NCI-H2029 treated with DMSO at 0.1 percent for 48 hours (cell line): ENCODE data around the gene PIGBOS1.
"Not testable (repeated sequence)": the region's sequence is repeated elsewhere in the genome, so short reads cannot be mapped to it uniquely, and the experiment has no call there.

Experiments used
- DNase-seq: peaks from one replicate; lab custom pipeline; 2025; lab: John Stamatoyannopoulos, UW

PIGBOS1 gene

DNA sequence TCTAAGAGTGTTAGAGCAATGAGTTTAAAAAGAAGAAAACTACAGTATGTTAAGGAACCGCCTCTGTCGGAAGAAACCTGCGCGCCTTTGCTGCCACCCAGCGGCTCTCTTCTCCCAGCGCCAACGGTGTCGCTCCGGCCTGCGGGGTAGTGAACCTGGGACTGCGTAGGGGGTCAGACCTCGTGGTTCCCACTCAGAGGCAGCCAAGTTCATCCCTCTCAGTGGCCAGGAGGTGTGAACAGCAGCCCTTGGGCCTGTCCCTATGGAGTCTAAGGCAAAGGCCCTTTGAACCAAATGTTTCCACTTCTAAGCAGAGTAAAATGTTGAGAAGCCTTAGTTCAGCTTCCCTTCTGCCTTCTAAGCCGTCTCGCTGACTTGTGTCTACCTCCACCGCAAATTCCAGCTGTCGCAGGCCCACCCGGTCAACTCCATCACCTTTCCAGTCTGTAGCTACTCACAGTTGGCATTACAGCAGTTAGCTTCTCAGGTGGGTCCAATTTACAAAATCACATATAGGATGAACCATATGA lies 28.3 kb downstream of the PIGBOS1 start:
- DNase-seq: peak; percentile 5

DNA sequence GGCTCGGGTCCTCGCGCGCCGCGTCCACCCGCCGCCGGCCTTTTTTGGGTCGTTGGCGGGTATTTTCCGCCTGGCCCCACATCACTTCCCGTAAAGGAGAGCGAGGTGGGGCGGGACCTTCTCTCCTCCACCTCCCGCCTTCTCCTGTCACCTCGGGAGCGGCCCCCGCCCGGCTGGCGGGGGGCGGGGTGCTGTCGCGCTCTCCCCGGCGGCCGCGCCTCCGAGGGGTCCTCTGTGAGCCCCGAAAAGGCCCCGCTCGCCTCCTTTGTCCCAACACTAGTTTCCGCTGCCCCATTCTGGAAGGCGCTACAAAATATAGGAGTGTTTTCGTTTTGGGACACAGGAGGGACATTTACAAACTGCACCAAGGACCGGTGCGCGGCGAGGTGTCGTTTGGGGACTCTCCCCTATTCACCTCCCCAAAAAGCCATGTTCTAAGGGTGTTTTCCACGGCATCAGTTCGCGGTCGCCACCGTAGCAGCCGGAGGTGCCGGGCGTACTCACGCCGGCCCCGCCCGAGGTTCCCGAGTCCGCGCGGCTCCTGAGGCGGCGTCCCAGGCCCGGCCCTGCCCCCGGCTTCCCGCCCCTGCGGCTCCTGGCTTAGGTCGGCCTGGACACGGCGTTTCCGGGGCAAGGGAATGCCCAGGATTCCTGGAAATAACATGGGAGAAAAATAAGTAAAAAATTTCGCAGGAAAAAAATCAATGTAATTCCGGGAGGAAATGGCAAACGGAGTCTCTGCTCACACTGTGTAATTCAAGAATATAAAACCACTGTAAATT lies 29.0 kb downstream of the PIGBOS1 start, which contains the start of gene RAB27A:
RAB27A (minus strand) TSS at position 68 of the 782 bp plus-strand sequence. CDS start 54,879 bp downstream, outside the sequence.
- DNase-seq: no peak

DNA sequence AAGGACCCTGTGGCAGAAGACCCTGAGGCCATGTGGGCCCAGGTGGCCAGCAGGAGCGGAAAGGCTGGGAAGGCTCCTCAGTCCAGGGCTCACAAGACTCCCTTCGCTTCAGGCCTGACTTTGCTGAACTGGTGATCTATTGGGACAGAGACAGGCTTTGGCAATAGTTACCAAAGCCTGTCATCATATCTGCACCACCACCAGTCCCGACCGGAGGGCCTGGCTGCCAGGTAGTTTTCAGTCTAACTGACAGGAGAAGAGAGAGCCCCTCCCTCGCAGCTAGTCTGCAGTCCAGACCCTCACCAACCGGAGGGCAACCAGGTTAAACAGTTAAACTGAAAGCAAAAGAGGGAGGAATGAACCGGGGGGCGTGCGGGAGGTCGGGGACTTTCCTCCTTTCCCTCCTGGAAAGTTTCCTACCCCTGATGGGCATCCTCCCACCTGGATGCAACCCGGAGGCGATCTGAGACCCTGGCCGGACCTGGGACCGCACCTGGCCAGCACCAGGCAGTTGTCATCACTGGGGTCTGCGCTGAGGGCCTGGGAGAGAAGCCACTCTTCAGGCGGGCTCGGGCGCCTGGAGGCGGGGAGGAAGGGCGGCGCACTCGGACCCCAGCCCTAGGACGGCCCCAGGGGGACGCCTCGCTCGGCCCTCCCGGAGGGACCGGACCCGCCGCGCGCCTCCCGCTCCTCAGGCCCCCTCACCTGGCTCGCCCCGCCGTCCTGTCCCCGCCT lies 29.7 kb downstream of the PIGBOS1 start:
- DNase-seq: no peak

- no peak for DNase-seq
Observed at GRCh38 chr15:55288006-55288717, 30.8 kb downstream of the PIGBOS1 start.

- DNase-seq: not testable (repeated sequence)
Observed at GRCh38 chr15:55286442-55287189, 32.3 kb downstream of the PIGBOS1 start.

DNA sequence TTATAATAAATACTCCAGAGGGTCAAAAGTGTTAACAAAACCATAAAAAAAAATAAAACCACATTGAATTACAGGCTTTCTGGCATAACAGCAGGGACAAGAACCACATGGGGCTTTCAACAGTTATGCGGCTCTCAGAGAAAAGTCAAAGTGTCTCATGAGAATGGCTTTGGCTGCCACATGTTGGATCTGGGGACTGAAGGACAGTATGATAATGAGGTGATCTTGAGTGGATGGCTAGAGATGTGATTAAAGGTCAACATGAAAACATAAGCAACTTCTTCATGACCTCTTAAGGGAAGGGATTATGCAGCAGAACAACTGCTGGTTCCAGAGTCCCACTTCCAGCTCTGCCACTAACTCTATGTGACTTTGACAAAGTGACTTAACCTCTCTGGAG lies 34.5 kb downstream of the PIGBOS1 start:
- DNase-seq: no peak

- DNase-seq: no peak
Observed at GRCh38 chr15:55283379-55284147, 35.4 kb downstream of the PIGBOS1 start.

DNA sequence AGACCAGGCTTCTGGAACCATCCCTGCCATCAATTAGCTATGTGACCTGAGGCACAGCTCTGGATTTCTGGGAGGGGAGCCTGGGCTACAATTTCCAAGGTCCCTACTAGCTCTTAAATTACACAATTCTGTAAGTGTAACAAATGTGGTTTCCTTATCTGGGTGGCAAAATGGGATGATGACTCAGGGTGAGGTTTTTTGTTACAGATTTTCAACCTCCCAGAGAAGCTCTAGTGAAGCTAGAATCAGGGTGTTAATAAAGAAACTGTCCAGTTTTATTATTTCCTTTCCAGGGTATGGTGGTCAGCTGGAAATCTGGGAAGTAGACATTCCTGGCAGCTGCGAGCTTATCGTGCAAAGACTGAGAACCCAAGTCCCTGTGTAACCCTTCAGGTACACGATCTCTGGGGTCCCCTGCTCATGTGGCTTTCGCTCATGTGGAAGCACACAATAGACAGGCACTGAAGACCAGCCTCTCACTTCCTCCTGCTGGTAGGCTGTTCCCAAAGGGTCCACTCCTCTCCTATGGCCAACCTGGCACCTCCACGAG lies 36.6 kb downstream of the PIGBOS1 start:
- no peak for DNase-seq

DNA sequence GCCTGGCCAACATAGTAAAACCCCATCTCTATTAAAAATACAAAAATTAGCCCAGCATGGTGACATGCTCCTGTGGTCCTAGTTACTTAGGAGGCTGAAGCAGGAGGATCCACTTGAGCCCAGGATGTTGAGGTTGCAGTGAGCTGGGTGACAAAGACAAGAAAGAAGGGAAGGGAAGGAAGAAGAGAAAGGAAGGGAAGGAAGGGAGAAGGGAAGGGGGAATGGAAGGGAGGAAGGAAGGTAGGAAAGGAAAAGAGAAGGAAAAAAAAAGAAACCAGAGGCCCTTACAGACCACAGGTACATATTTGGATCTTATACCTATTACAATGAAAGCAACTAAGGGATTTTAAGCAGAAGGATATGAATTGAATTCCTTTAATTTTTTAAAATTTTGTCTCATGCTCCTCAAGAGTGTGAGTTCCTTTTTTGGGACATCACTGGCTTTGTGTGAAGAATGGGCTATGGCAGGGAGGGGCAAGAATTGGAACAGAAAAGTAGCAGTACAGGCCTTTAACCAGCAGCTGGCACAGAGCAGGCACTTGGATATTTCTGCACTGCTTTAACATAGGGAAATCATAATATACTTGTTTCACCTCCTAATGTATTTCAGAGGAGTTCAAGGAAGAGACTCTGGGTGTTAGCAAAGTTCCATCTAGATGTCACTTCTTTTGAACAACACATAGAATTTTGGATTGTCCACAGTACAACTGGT lies 37.2 kb downstream of the PIGBOS1 start:
- no peak for DNase-seq

GRCh38 chr15:55280589-55280988 lies 38.3 kb downstream of the PIGBOS1 start:
- not testable (repeated sequence) for DNase-seq

- DNase-seq: no peak
Observed at GRCh38 chr15:55279746-55280351, 39.1 kb downstream of the PIGBOS1 start.

DNA sequence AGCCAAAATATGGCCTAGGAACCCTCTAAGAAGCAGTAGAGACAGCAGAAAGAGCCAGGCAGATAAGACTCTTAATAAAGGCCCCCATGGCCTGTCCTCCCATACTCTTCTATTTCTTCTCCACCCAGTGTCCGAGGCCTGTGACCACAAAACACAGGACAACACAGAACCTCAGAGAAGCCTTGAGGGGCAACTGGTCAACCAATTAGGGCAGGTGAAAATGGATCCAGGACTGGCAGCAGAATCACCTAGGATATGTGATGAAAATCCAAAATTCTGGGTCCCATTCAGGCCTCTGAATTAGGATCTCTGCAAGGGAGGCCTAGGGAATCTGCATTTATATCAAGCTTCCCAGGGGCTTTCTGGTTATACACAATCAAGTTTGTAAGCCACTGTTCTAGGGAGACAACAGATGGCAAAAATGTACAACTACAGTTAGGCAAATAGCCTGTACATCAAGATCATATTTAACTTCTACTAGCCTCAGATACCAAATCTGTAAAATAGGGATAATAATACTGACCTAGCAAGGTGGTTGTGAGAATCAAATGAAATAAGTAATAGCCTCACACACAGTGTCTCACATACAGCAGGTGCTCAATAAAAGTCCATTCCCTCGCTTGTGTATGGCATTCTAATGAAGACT lies 39.7 kb downstream of the PIGBOS1 start:
- DNase-seq: no peak

DNA sequence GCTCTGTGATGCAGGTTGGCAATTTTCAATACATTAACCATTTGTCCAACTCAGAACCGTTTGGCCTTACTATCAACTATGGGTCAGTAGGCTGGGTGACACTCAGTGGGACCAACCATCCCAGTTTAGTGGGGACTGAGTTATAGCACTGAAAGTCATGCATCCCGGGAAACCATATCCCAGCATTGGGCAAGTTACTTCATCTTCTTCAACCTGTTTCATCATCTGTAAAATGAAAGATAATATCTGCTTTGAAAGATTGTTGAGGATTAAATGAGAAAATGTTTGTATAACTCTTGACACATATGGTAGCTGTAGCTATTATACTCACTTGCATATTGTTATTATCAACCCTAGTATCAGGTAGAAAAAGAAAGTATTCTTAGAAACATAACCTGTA lies 41.2 kb downstream of the PIGBOS1 start:
- no peak for DNase-seq

- DNase-seq: no peak
Observed at GRCh38 chr15:55277116-55277564, 41.8 kb downstream of the PIGBOS1 start.

DNA sequence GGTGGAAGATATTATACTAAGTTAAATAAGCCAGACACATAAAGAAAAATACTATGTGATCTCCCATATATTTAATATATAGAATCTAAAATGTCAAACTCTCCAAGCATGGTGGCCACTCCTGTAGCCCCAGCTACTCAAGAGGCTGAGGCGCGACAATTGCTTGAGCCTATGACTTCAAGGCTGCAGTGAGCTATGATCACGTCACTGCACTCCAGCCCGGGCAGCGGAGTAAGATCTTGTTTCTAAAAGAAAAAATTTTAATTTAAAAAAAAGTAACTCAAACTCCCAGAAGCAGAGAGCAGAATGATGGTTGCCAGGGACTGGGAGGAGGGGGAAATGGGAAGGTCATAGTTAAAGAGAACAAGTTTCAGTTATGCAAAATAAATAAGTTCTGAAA lies 42.6 kb downstream of the PIGBOS1 start:
- no peak for DNase-seq

GRCh38 chr15:55270291-55270690 lies 48.6 kb downstream of the PIGBOS1 start:
- no peak for DNase-seq

- no peak for DNase-seq
Observed at GRCh38 chr15:55268176-55268695, 50.7 kb downstream of the PIGBOS1 start.

- no peak for DNase-seq
Observed at GRCh38 chr15:55267401-55268175, 51.3 kb downstream of the PIGBOS1 start.
